GM23248 (cell line): ENCODE measurements around the gene RC3H1. TPM values are rescaled to one million over a fixed set of nuclear protein-coding genes. Genes with fewer than 3 reads are reported as not detected.

Experiments used
- DNase-seq: peaks from one replicate; pipeline ENCODE4 v3.0.0-alpha.2; 2015
- H2AFZ ChIP-seq: fragments of 200-600 bp; sonication (generic); 2 replicates; pipeline ENCODE4 v1.6.1; 2016; ENCODE audit warnings: antibody characterized with exemption
- H3F3A ChIP-seq: fragments of 200-600 bp; sonication (generic); 2 replicates; pipeline ENCODE4 v1.6.1; 2016; ENCODE audit warnings: mild to moderate bottlenecking, antibody characterized with exemption, mixed run types; ENCODE audit not compliant: insufficient read depth
- H3K27ac ChIP-seq: fragments of 200-600 bp; sonication (generic); 2 replicates; pipeline ENCODE4 v1.5.1; 2016; ENCODE audit warnings: mild to moderate bottlenecking
- H3K27me3 ChIP-seq: fragments of 200-600 bp; sonication (generic); replicated peaks from 2 replicates; pipeline ENCODE4 v1.6.1; 2016; ENCODE audit warnings: mild to moderate bottlenecking; ENCODE audit not compliant: insufficient read depth
- H3K36me3 ChIP-seq: fragments of 200-600 bp; sonication (generic); 2 replicates; pipeline ENCODE4 v1.6.1; 2016; ENCODE audit warnings: low read depth, mild to moderate bottlenecking
- H3K4me1 ChIP-seq: fragments of 200-600 bp; sonication (generic); 2 replicates; pipeline ENCODE4 v1.6.1; 2016; ENCODE audit warnings: mild to moderate bottlenecking; ENCODE audit not compliant: insufficient read depth
- H3K4me2 ChIP-seq: fragments of 200-600 bp; sonication (generic); one replicate; pipeline ENCODE4 v1.6.1; 2016; ENCODE audit warnings: mild to moderate bottlenecking; ENCODE audit not compliant: unreplicated experiment
- H3K4me3 ChIP-seq: fragments of 200-600 bp; sonication (generic); 2 replicates; pipeline ENCODE4 v1.5.1; 2016; ENCODE audit warnings: mild to moderate bottlenecking
- H3K79me2 ChIP-seq: fragments of 200-600 bp; sonication (generic); 2 replicates; pipeline ENCODE4 v1.6.1; 2016; ENCODE audit warnings: mild to moderate bottlenecking; ENCODE audit not compliant: insufficient read depth
- H3K9ac ChIP-seq: fragments of 200-600 bp; sonication (generic); 2 replicates; pipeline ENCODE4 v1.6.1; 2016; ENCODE audit warnings: mild to moderate bottlenecking
- H3K9me2 ChIP-seq: fragments of 200-600 bp; sonication (generic); 2 replicates; pipeline ENCODE4 v1.6.1; 2016; ENCODE audit warnings: mixed run types, mild to moderate bottlenecking, moderate library complexity; ENCODE audit not compliant: insufficient read depth
- H3K9me3 ChIP-seq: fragments of 200-600 bp; sonication (generic); one replicate; pipeline ENCODE4 v1.6.1; 2017; ENCODE audit warnings: low read depth
- H4K20me1 ChIP-seq: fragments of 200-600 bp; sonication (generic); 2 replicates; pipeline ENCODE4 v1.6.0; 2016; ENCODE audit not compliant: insufficient read depth
- EZH2 ChIP-seq: fragments of 200-600 bp; sonication (generic); IDR thresholded peaks from 2 replicates; pipeline ENCODE4 v1.6.1; 2018; ENCODE audit warnings: antibody characterized with exemption, mild to moderate bottlenecking; ENCODE audit not compliant: insufficient read depth, poor library complexity, severe bottlenecking
- EZH2phosphoT487 ChIP-seq: fragments of 200-600 bp; sonication (generic); IDR thresholded peaks from 2 replicates; pipeline ENCODE4 v1.6.1; 2018; ENCODE audit warnings: antibody characterized with exemption, moderate library complexity, mild to moderate bottlenecking, low read depth; ENCODE audit not compliant: insufficient read depth
- WGBS, 2 experiments: methylation state at CpG; one replicate each; pipeline ENCODE4 v1.1.6; 2015 to 2017; ENCODE audit warnings: low lambda C conversion rate in 2 of 2, low coverage in 1 of 2; ENCODE audit errors: missing lambda C conversion rate in 2 of 2; 5-methylcytosine and 5-hydroxymethylcytosine counted together
- in situ Hi-C: fragments of 300-500 bp; cut with MboI; formaldehyde crosslinking; loops from 2 replicates; pipeline ENCODE4 v1.15.0; 2020
- polyA plus RNA-seq: library from polyadenylated mRNA; unstranded; fragments of >200 nt; fragmentation: Nextera tagmentation; extraction: Ambion mirVana; gene quantifications from 2 replicates; pipeline ENCODE4 v1.2.1, GENCODE V29; 2016
- total RNA-seq: library from RNA; depleted of rRNA; stranded (reverse); fragments of >200 nt; shearing (Covaris generic); gene quantifications from 2 replicates; pipeline ENCODE4 v1.2.3, GENCODE V29; 2014

Gene RC3H1
- total and polyA plus RNA-seq, 2 experiments from 2014 or later, result 5.9 to 18.9 TPM

- H3K79me2 ChIP-seq, result peaks cover 55% of the 10 kb centered on the region
- H3K9me2 ChIP-seq, result no peaks in the 10 kb centered on the region
- H3K27ac ChIP-seq, result peak overlapping the region; percentile 77
- peaks cover 40% of the 10 kb centered on the region for H3K4me1 ChIP-seq
- 0 to 1% methylated on average over 29 to 34 of the region's 36 CpGs for WGBS, 2 experiments
- peak overlapping the region; percentile 91 for H2AFZ ChIP-seq
- no peaks in the 10 kb centered on the region for H3K9me3 ChIP-seq
- H3K9ac ChIP-seq, result peak overlapping the region; percentile 93
- no peaks in the 10 kb centered on the region for H3K27me3 ChIP-seq
- H4K20me1 ChIP-seq, result peaks cover 19% of the 10 kb centered on the region
- in situ Hi-C loops, result no loop called here
- H3K4me3 ChIP-seq, result peak overlapping the region; percentile 83
- peak overlapping the region; percentile 90 for H3K4me2 ChIP-seq
- peaks cover 11% of the 10 kb centered on the region; the same call in 1 of the 2 replicates for H3F3A ChIP-seq
- no peaks in the 10 kb centered on the region; the same call in 1 of the 2 replicates for H3K36me3 ChIP-seq
- TF ChIP-seq EZH2 (no peak), EZH2phosphoT487 (no peak)
- DNase-seq, result peak; percentile 83
Measured at GRCh38 chr1:174021591-174022079, 522 bp downstream of the RC3H1 start.

GRCh38 chr1:174018565-174018964, 3.6 kb downstream of the RC3H1 start:
- H4K20me1 ChIP-seq, result peaks cover 19% of the 10 kb centered on the region
- H3K4me1 ChIP-seq, result peaks cover 49% of the 10 kb centered on the region
- peaks cover 21% of the 10 kb centered on the region for H3F3A ChIP-seq
- peak overlapping the region; percentile 90 for H3K4me2 ChIP-seq
- in situ Hi-C loops, result no loop called here
- no peak overlapping the region for H3K27ac ChIP-seq
- WGBS, 2 experiments, result 56 to 63% methylated on average over 2 of the region's 2 CpGs
- no peaks in the 10 kb centered on the region for H3K9me2 ChIP-seq
- no peak for TF ChIP-seq EZH2
- no peak for TF ChIP-seq EZH2phosphoT487
- H3K36me3 ChIP-seq, result no peaks in the 10 kb centered on the region; the same call in 1 of the 2 replicates
- H3K9me3 ChIP-seq, result no peaks in the 10 kb centered on the region
- 0 out of 2 replicates have a peak overlapping the region, but pooled peaks have one; percentile 14 for H3K9ac ChIP-seq
- no peaks in the 10 kb centered on the region for H3K27me3 ChIP-seq
- peaks cover 86% of the 10 kb centered on the region for H3K79me2 ChIP-seq
- no peak for DNase-seq
- H3K4me3 ChIP-seq, result no peak overlapping the region
- no peak overlapping the region for H2AFZ ChIP-seq

GRCh38 chr1:174017231-174017970, 4.8 kb downstream of the RC3H1 start:
- DNase-seq, result peak; percentile 37
- H3K27me3 ChIP-seq, result no peaks in the 10 kb centered on the region
- H3K9me3 ChIP-seq, result no peaks in the 10 kb centered on the region
- peak overlapping the region; percentile 27 for H3K4me2 ChIP-seq
- H3K9ac ChIP-seq, result peak overlapping the region; percentile 9; the same call in 1 of the 2 replicates
- H4K20me1 ChIP-seq, result peaks cover 19% of the 10 kb centered on the region
- no peaks in the 10 kb centered on the region; the same call in 1 of the 2 replicates for H3K36me3 ChIP-seq
- H3K9me2 ChIP-seq, result no peaks in the 10 kb centered on the region
- peaks cover 12% of the 10 kb centered on the region for H3F3A ChIP-seq
- TF ChIP-seq EZH2phosphoT487, result no peak
- TF ChIP-seq EZH2, result no peak
- in situ Hi-C loops, result no loop called here
- no peak overlapping the region for H3K27ac ChIP-seq
- no peak overlapping the region for H3K4me3 ChIP-seq
- H3K4me1 ChIP-seq, result peaks cover 49% of the 10 kb centered on the region
- H2AFZ ChIP-seq, result no peak overlapping the region
- 12 to 14% methylated on average over 2 of the region's 2 CpGs for WGBS, 2 experiments
- H3K79me2 ChIP-seq, result peaks cover 97% of the 10 kb centered on the region

- peaks cover 16% of the 10 kb centered on the region for H4K20me1 ChIP-seq
Measured at GRCh38 chr1:174013864-174014418, 8.2 kb downstream of the RC3H1 start.

More at GRCh38 chr1:174013864-174014418, 8.2 kb downstream of the RC3H1 start:
- in situ Hi-C loops, result no loop called here
- H3K9me3 ChIP-seq, result no peaks in the 10 kb centered on the region
- DNase-seq, result peak; percentile 56
- H3K36me3 ChIP-seq, result no peaks in the 10 kb centered on the region; the same call in 1 of the 2 replicates
- WGBS, 2 experiments, result 81 to 82% methylated on average over 3 of the region's 3 CpGs
- H3K79me2 ChIP-seq, result peaks cover 100% of the 10 kb centered on the region
- no peak overlapping the region for H2AFZ ChIP-seq
- H3K9me2 ChIP-seq, result no peaks in the 10 kb centered on the region
- no peak overlapping the region for H3K4me2 ChIP-seq
- H3F3A ChIP-seq, result peaks cover 12% of the 10 kb centered on the region
- H3K27ac ChIP-seq, result peak overlapping the region; percentile 19
- no peak for TF ChIP-seq EZH2phosphoT487
- no peak for TF ChIP-seq EZH2
- H3K4me1 ChIP-seq, result peaks cover 32% of the 10 kb centered on the region
- no peak overlapping the region for H3K4me3 ChIP-seq
- H3K27me3 ChIP-seq, result no peaks in the 10 kb centered on the region
- no peak overlapping the region for H3K9ac ChIP-seq
